Left cardiac atrium (tissue), 4 donors: ENCODE data around the gene MDH2. TPM values are rescaled to one million over a fixed set of nuclear protein-coding genes. Genes with fewer than 3 reads are reported as not detected.
"Not testable (repeated sequence)": the region's sequence is repeated elsewhere in the genome, so short reads cannot be mapped to it uniquely, and the experiment has no call there.

Experiments used
- ATAC-seq, 2 donors: fragments of 200-7000 bp; cut with Tn5 transposase; one replicate each; pipeline ENCODE4 v1.9.1; 2020; ENCODE audit warnings: mild to moderate bottlenecking in 2 of 2, moderate library complexity in 2 of 2
- DNase-seq: peaks from one replicate; pipeline ENCODE4 v3.0.0-alpha.2; 2020
- intact Hi-C, 2 donors: fragments of 100-400 bp; cut with DNase I; formaldehyde crosslinking; loops; one replicate each; pipeline versions ENCODE4 v1.14.1 to v1.15.1; 2022 to 2023
- total RNA-seq, 2 donors: library from RNA; stranded (reverse); fragmentation: NEBNext Ultra II Directional; extraction: Animal tissue kit (Norgen Biotek cat#: 25700); gene quantifications; one replicate each; pipeline ENCODE4 v1.2.1, GENCODE V29; 2021
- donor health status: DM: no; HTN: yes; CAD: no.
- donor health status: DM: no; HTN: yes; CAD: no; lungs with severe emphysema.
- donor health status: DM: yes; HTN: yes; CAD: no.
- donor health status: Dilated cardiomyopathy.

MDH2 gene
- total RNA-seq, 2 donors from 2014 or later = 339 to 374 TPM

DNA sequence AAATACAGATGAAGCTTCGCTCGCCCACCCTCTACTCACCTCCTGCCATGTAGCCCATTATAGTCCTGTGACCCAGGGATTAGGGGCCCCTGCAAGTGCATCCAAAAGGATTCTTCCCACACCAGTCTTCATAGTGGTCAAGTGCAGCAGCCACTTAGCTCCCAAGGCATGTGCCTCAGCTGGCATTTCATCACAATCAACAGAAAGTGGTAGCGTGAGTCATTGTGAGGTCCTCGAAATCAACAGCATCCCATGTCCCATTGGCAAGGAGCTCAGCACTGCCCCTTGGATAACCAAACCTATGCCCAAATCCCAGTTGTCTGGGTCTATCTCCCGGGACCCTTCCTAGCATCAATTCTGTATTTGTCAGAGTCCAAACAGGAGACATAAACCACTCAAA, 45.6 kb downstream of the MDH2 start:
- DNase-seq, ATAC-seq, intact Hi-C loops: not testable (repeated sequence)

DNA sequence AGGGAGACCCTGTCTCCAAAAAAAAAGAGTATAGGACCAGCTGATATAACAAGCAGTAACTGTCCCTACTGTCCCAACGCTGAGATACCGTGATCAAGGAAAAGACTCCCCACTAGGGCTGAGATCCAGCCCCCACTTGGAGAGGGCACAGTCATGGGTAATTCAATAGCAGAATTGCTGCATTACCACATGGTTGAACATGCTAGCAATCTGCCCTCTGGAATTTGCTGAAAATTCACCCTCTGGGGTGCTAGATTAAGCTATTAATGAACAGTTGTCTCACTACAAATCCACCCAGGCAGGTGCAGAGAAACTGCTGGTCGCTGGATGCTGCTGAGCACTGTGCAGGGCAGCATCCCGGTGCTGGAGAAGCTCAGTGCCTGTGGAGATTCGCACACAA, 46.4 kb downstream of the MDH2 start:
- DNase-seq, intact Hi-C loops, ATAC-seq: not testable (repeated sequence)

DNA sequence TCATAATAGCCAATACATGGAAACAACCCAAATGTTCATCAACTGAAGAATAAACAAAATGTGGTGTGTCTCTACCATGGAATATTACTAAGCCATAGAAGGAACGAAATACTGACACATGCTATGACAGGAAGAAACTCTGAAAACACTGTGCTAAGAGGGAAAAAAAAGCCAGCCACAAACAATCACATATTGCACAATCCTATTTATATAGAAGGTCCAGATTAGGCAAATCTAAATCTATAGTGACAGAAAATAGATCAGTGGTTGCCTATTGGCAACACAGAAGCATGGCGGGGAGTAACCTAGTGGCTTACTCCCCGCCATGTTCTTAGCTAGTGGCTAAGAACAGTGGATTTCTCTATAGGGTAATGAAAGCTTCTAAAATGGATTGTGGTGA, 48.0 kb downstream of the MDH2 start:
- DNase-seq (no peak), ATAC-seq (no peak)
- intact Hi-C loops = no loop called here

DNA sequence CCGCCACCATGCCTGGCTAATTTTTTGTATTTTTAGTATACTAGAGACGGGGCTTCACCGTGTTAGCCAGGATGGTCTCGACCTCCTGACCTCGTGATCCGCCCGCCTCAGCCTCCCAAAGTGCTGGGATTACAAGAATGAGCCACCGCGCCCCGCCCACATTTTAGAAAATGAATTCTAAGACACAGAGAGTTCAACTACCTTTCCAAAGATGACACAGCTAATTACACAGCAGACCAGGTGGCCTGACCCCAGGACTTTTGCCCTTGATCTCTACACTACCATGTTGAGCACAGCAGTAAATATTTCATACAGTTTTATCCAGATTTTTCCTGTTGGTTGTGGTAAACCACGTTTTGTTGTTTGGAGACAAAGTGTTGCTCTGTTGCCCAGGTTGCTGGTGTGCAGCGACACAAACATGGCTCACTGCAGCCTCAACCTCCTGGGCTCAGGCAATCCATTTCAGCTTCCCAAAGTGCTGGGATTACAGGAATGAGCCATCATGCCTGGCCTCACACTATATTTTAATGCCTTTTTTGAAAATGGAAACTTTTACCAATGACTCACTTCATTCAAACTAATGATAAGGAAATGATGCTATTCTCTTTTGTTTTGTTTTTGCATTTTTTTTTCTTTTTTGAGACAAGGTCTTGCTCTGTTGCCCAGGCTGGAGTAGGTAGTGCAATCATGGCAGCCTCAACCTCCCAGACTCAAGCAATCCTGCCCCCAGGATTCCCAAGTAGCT, 54.0 kb downstream of the MDH2 start:
- DNase-seq, ATAC-seq, intact Hi-C loops: not testable (repeated sequence)

DNA sequence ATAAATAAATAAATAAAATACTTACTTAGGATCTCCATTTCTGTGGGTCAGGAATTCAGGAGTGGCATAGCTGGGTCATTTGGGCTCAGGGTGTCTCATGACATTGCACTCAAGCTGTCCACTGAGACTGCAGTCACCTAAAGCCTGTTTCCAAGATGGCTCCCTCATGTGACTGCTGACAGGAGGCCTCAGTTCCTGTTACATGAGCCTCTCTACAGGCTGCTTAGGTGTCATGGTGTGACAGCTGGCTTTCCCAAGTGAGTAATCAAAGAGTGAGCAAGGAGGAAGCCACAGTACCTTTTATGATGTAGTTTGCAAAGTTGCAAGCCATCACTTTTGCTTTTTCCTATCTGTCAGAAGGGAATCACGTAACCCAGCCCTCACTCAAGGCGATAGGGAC, 55.9 kb downstream of the MDH2 start:
- ATAC-seq, intact Hi-C loops, DNase-seq: not testable (repeated sequence)

DNA sequence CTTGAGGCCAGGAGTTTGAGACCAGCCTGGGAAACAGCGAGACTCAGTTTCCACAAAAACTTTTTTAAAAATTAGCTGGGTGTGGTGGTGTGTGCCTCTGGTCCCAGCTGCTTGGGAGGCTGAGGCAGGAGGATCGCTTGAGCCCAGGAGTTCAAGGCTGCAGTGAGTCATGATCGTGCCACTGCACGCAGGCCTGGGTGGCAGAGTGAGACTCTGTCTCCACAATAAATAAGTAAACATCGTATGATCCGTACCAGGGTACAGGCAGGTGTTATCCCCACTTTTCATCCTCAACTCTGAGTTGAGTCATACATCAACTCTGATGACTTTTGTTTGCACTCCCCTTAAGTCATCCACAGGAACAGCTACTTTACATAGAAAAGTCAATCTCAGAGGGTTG, 58.2 kb downstream of the MDH2 start:
- DNase-seq, intact Hi-C loops, ATAC-seq: not testable (repeated sequence)

DNA sequence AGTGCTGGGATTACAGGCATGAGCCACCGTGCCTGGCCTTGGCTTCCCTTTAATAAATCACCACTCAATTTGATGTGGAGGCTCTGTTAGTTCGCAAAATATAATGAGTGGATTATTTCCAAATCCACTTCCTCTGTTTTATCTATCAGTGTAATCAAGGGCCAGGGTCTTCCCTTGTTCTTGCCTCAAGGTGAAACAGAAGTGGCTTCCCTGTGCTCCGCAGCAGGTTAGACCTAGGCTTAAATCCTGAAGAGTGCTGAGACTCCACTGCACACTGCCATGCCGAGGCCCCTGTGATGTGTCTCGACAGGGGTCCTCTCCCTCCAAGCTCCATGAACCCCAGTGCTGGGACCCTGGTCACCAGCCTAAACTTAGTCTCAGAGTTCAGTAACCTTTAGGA, 59.0 kb downstream of the MDH2 start:
- no peak for DNase-seq
- intact Hi-C loops = no loop called here

DNA sequence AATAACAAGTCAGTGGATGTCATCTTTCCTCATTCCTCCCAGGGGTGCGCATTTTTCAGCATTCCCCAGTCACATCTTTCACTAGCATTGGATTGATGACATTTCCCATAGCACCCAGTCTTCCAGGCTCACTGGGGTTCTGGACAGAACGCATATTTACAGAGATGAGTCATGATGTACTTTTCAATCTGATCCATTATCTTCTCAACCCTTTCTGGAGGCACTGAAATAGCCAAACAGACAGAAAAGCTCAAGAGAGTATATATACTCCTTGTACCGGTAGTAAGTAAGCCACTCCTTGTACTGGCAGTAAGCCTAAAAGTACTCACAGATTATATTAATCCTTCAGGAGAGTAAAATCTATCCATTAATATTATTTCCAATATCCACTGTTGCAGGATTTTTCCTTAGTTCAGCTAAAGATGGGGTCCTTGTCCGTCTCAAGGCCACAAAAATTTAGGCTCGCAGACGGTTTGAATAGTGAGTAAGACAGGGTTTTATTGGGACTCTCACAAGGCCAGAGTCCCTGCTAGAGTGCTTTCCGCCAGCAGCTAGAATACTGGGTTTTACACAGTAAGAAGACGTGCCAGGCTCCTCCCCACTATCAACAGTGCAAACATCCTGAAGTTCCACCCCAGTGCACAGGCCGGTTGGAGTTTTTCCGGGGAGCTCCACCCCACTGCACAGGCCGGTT, 60.8 kb downstream of the MDH2 start:
- peak; percentile 56 for DNase-seq
- intact Hi-C loops = no loop called here

More for the DNA sequence above, 59.0 kb downstream of the MDH2 start:
- no peak for ATAC-seq

DNA sequence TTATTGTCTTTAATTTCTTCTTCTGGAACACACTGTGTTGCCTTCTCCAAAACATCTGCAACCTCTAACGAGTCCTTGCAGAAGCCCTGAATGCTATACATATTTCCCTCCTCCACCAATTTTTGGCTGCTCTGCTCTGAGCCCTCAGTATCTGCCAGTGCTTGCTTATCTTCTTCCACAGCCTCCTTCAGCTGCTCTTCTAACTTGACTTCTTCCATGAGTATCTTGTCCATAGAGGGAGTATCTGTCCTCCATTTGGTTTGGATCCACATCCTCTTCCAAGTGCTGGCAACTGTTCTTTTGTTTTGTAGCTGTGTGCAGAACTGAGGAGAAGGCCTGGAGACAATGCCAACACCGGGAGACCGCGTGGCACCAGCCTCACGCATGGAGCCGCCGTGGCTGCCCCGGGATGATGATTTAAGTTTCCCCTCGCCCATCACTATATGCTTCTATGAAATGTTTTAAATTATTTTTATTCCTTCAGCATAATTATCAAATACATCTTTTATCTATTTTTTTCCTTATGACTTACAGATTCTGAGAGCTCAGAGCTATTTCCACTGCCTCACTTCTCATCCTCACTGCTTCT, 65.2 kb downstream of the MDH2 start:
- intact Hi-C loops, ATAC-seq, DNase-seq: not testable (repeated sequence)

More for the DNA sequence above, 60.8 kb downstream of the MDH2 start:
- peak; percentile 73 to 85 for ATAC-seq

DNA sequence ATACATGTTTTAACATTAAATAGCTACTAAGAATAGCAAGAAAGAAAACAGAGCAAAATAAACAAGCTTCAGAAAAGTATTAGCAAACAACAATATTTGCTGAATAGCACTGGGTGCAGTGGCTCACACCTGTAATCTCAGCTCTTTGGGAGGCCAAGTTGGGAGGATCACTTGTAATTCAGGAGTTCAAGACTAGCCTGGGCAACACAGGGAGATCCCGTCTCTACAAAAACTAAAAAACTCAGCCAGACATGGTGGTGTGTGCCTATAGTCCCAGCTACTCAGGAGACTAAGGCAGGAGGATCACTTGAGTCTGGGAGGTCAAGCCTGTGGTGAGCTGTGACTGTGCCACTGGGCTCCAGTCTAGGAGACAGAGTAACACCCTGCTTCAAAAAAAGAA, 66.8 kb downstream of the MDH2 start:
- DNase-seq, intact Hi-C loops, ATAC-seq: not testable (repeated sequence)

Other genes starting within 250 kb of the MDH2 start
- under 1 TPM in 1 of 2 donors, not detected in 1; 0.56 TPM for gene CCL24, start 234.3 kb upstream of the MDH2 start, total RNA-seq
- gene RHBDD2, start 169.1 kb upstream of the MDH2 start, total RNA-seq = 10 to 100 TPM; 26.5 to 41.8 TPM
- 100 to 1,000 TPM in 1 of 2 donors, 10 to 100 TPM in 1; 60.6 to 128 TPM for gene POR, start 133.0 kb upstream of the MDH2 start, total RNA-seq
- 10 to 100 TPM; 63.5 to 98.3 TPM for gene TMEM120A, start 53.5 kb upstream of the MDH2 start, total RNA-seq
- 10 to 100 TPM in 1 of 2 donors, 1 to 10 TPM in 1; 8.2 to 24.1 TPM for gene STYXL1, start 106 bp upstream of the MDH2 start, total RNA-seq
- gene SRRM3, start 153.8 kb downstream of the MDH2 start, total RNA-seq = 10 to 100 TPM; 19.7 to 27.4 TPM